ENCODE results near the gene DSP.

The DSP gene

DNA sequence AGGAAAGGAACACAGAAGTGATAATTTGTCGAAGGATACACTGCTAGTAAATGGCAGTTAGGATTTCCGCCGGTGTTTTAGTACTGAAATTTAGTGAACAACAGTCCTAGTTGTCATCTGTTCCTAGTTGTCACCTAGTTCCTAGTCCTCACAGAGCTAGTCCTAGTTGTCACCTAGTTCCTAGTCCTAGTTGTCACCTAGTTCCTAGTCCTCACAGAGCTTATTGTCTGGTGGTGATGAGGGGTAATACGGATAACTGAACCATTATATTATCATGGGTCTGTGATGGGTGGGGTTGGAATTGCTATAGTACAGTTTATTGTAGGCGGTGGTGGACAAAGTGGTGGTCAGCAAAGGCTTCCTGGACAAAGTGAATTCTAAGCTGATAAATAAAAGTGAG lies 50.3 kb downstream of the DSP start:
- DNase-seq (ENCODE audit: low read depth in 1 of 2, low spot score in 1 of 2): no peak

GRCh38 chr6:7593229-7593628 lies 51.8 kb downstream of the DSP start:
- H3K27ac ChIP-seq (replicated peaks): no peak overlapping the region
- TF ChIP-seq, protein P1, sequence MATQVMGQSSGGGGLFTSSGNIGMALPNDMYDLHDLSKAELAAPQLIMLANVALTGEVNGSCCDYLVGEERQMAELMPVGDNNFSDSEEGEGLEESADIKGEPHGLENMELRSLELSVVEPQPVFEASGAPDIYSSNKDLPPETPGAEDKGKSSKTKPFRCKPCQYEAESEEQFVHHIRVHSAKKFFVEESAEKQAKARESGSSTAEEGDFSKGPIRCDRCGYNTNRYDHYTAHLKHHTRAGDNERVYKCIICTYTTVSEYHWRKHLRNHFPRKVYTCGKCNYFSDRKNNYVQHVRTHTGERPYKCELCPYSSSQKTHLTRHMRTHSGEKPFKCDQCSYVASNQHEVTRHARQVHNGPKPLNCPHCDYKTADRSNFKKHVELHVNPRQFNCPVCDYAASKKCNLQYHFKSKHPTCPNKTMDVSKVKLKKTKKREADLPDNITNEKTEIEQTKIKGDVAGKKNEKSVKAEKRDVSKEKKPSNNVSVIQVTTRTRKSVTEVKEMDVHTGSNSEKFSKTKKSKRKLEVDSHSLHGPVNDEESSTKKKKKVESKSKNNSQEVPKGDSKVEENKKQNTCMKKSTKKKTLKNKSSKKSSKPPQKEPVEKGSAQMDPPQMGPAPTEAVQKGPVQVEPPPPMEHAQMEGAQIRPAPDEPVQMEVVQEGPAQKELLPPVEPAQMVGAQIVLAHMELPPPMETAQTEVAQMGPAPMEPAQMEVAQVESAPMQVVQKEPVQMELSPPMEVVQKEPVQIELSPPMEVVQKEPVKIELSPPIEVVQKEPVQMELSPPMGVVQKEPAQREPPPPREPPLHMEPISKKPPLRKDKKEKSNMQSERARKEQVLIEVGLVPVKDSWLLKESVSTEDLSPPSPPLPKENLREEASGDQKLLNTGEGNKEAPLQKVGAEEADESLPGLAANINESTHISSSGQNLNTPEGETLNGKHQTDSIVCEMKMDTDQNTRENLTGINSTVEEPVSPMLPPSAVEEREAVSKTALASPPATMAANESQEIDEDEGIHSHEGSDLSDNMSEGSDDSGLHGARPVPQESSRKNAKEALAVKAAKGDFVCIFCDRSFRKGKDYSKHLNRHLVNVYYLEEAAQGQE (IDR thresholded peaks at IDR 0.05; ENCODE audit: insufficient replicate concordance, low read depth): no peak
- TF ChIP-seq SPI1 (IDR thresholded peaks at IDR 0.05; ENCODE audit: borderline replicate concordance, low read depth) (no peak), GABPA (IDR thresholded peaks at IDR 0.05; ENCODE audit: low read depth) (no peak), POLR2AphosphoS5 (IDR thresholded peaks at IDR 0.05; ENCODE audit: low read depth) (no peak)
- TF ChIP-seq, protein P2, sequence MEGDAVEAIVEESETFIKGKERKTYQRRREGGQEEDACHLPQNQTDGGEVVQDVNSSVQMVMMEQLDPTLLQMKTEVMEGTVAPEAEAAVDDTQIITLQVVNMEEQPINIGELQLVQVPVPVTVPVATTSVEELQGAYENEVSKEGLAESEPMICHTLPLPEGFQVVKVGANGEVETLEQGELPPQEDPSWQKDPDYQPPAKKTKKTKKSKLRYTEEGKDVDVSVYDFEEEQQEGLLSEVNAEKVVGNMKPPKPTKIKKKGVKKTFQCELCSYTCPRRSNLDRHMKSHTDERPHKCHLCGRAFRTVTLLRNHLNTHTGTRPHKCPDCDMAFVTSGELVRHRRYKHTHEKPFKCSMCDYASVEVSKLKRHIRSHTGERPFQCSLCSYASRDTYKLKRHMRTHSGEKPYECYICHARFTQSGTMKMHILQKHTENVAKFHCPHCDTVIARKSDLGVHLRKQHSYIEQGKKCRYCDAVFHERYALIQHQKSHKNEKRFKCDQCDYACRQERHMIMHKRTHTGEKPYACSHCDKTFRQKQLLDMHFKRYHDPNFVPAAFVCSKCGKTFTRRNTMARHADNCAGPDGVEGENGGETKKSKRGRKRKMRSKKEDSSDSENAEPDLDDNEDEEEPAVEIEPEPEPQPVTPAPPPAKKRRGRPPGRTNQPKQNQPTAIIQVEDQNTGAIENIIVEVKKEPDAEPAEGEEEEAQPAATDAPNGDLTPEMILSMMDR (IDR thresholded peaks at IDR 0.05; ENCODE audit: insufficient read depth, low read length): no peak
- no peak for DNase-seq (ENCODE audit: low read depth in 1 of 2, low spot score in 1 of 2)

More for the DNA sequence above, 50.3 kb downstream of the DSP start:
- H3K4me3 ChIP-seq (replicated peaks; ENCODE audit: insufficient read depth, low read length): no peak overlapping the region
- no peak overlapping the region for H3K27ac ChIP-seq (replicated peaks)
- TF ChIP-seq GABPA (IDR thresholded peaks at IDR 0.05; ENCODE audit: low read depth) (no peak), POLR2AphosphoS5 (IDR thresholded peaks at IDR 0.05; ENCODE audit: low read depth) (no peak), SPI1 (IDR thresholded peaks at IDR 0.05; ENCODE audit: borderline replicate concordance, low read depth) (no peak)
- TF ChIP-seq, protein P2 (IDR thresholded peaks at IDR 0.05; ENCODE audit: insufficient read depth, low read length): no peak
- TF ChIP-seq, protein P1 (IDR thresholded peaks at IDR 0.05; ENCODE audit: insufficient replicate concordance, low read depth): no peak
- no peaks in the 10 kb centered on the region for H3K27me3 ChIP-seq (ENCODE audit: insufficient read depth, poor library complexity, severe bottlenecking)

DNA sequence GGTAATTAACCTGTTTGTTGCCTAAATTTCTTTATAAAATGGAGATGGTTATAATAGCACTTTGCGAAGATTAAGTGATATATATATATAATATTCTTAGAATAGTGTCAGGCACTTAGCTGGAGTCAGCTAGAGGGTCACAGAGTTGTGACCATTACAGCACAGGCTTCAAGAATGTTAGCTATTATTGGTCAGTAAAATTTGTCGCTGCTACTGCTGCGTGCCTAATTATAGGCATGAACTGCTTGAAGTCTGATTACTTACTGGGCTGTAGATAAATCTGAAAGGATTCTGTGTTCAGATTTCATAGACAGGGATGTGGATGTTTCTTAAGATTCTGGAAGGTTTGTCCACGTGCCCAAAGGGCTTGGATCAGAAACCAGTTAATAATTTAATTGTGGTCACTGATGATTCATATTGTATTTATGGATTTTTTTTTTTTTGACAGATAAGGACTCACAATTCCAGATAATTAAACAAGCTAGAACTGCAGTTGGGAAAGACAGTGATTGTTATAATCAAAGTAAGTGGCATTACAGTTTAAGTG lies 53.2 kb downstream of the DSP start:
- no peak for DNase-seq (ENCODE audit: low read depth in 1 of 2, low spot score in 1 of 2)
- TF ChIP-seq POLR2AphosphoS5 (IDR thresholded peaks at IDR 0.05; ENCODE audit: low read depth) (no peak), SPI1 (IDR thresholded peaks at IDR 0.05; ENCODE audit: borderline replicate concordance, low read depth) (no peak), GABPA (IDR thresholded peaks at IDR 0.05; ENCODE audit: low read depth) (no peak)
- TF ChIP-seq, protein P1 (IDR thresholded peaks at IDR 0.05; ENCODE audit: insufficient replicate concordance, low read depth): no peak
- TF ChIP-seq, protein P2 (IDR thresholded peaks at IDR 0.05; ENCODE audit: insufficient read depth, low read length): no peak
- H3K27me3 ChIP-seq (ENCODE audit: insufficient read depth, poor library complexity, severe bottlenecking): no peaks in the 10 kb centered on the region
- H3K4me3 ChIP-seq (replicated peaks; ENCODE audit: insufficient read depth, low read length): no peak overlapping the region
- no peak overlapping the region for H3K27ac ChIP-seq (replicated peaks)

More at GRCh38 chr6:7593229-7593628, 51.8 kb downstream of the DSP start:
- Histone ChIP-seq H3K4me3 (replicated peaks; ENCODE audit: insufficient read depth, low read length) (no peak overlapping the region), H3K27me3 (ENCODE audit: insufficient read depth, poor library complexity, severe bottlenecking) (no peaks in the 10 kb centered on the region)
